ENCODE results near the gene PTGR2.

DNA sequence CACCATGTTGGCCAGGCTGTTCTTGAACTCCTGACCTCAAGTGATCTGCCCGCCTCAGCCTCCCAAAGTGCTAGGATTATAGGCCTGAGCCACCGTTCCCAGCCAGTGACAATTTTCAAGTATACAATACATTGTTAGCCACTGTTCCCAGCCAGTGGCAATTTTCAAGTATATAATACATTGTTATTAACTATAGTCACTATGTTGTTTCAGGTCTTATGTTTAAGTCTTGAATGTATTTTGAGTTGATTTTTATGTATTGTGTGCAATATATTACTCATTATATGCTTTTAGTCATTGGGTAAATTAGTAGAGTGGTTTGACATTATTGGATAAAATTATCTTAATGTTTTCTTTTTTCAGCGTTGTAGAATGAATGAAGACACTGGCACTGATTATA lies 22.0 kb downstream of the PTGR2 start:
- TF ChIP-seq, protein P1, sequence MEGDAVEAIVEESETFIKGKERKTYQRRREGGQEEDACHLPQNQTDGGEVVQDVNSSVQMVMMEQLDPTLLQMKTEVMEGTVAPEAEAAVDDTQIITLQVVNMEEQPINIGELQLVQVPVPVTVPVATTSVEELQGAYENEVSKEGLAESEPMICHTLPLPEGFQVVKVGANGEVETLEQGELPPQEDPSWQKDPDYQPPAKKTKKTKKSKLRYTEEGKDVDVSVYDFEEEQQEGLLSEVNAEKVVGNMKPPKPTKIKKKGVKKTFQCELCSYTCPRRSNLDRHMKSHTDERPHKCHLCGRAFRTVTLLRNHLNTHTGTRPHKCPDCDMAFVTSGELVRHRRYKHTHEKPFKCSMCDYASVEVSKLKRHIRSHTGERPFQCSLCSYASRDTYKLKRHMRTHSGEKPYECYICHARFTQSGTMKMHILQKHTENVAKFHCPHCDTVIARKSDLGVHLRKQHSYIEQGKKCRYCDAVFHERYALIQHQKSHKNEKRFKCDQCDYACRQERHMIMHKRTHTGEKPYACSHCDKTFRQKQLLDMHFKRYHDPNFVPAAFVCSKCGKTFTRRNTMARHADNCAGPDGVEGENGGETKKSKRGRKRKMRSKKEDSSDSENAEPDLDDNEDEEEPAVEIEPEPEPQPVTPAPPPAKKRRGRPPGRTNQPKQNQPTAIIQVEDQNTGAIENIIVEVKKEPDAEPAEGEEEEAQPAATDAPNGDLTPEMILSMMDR (IDR thresholded peaks at IDR 0.05): no peak
- no peak for TF ChIP-seq EP300 (IDR thresholded peaks at IDR 0.05)
- TF ChIP-seq POLR2AphosphoS5 (IDR thresholded peaks at IDR 0.05): no peak
- TF ChIP-seq POLR2A (IDR thresholded peaks at IDR 0.05; ENCODE audit: low read depth): no peak
